GM19455 (cell line): ENCODE results near the gene CBY1.

Experiments used
- ATAC-seq: cut with Tn5 transposase; IDR thresholded peaks from one replicate; pipeline ENCODE4 v1.9.1; 2021; ENCODE audit not compliant: unreplicated experiment

CBY1 gene

GRCh38 chr22:38700270-38700788 is 43.9 kb downstream of the CBY1 start:
- peak; percentile 27 for ATAC-seq

DNA sequence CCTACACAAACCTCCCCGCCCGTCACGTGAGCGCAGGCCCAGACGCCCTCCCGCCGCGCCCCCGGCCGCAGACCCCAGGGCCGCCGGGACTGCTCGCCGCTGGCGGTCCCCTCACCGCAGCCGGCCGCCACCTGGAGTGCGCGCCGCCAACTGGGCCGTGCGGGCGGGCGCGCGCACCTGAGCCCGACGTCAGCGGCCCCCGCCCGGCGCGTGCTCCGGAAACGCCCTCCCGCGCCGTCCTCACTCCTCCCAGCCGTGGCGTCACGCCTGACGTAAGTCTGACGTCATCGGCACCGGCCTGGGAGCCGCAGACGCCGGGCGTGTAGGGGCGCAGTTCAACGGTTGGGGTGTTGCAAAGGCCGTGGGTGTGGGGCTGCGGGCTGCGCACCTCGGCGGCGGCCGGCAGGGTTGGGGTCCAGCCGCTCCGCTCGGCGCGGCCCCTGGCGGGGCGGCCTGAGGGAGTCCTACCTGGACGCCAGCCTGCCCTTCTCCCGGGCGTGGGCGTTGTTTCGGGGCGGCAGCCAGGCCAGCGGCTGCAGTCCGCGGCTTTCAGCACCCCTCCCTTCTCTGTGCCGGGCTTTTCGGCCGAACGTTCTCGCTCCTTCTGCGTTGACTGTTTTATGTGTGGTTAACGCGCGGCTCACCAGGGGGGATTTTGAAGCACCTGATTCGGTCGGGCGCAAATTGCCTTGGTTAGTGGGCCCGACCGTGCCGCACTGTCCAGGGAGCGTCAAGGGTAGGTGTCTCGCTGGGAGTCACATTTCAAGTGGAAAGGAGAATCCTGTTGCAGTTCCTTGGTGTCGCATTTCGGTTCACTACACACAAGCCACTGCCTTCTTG is 44.6 kb downstream of the CBY1 start, which contains the start of gene JOSD1:
Gene JOSD1 (minus strand): TSS at position 155 of the 840 bp plus-strand sequence. CDS start 956 bp downstream, outside the sequence.
- ATAC-seq, result peak; percentile 30

- ATAC-seq, result no peak
Observed at GRCh38 chr22:38704654-38705234, 48.3 kb downstream of the CBY1 start.

GRCh38 chr22:38705235-38706100 is 49.0 kb downstream of the CBY1 start, which contains the start of gene GTPBP1:
GTPBP1 (plus strand) TSS chr22:38705944; CDS start chr22:38705956, 12 bp downstream.
- ATAC-seq, result peak; percentile 65

- peak; percentile 2 for ATAC-seq
Observed at GRCh38 chr22:38706101-38706900, 49.9 kb downstream of the CBY1 start.

- no peak for ATAC-seq
Observed at GRCh38 chr22:38706901-38707195, 50.4 kb downstream of the CBY1 start.

DNA sequence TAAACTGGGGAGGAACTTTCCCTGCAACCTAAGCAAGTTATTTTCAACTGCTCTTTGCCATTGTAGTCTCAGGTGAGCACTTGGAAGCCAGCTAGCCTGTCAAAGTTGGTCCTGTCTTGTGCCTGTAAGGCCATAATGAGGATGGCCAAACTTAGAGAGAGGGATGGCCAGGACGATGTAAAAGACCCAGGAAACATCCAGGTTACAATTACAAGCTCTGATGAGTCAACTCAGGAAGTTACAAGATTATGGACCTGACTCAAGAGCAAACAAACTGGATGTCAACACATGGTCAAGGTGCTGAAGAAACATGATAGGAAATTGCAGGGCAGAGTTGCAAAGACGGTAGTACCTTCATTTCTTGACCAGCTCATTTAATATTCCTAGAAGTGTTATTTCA is 50.9 kb downstream of the CBY1 start:
- no peak for ATAC-seq

DNA sequence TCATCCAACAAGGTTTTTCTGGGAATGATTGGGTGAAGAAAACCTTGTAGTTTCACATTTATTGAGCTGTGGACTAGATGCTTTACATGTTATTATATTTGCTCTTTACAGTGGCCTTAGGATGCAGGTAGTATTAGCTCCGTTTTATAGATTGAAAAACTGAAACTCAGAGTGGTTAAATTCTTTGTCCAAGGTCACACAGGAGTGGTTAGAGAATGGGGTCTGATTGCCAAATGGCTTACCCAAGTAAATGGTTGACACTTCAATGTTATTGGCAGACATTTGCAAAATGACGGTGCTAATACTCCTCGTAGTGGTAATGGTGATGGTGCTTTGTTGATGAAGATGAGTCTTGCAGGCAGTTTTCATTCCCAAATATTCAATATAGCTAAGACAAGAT is 51.5 kb downstream of the CBY1 start:
- no peak for ATAC-seq

GRCh38 chr22:38709306-38709705 is 52.9 kb downstream of the CBY1 start:
- no peak for ATAC-seq

DNA sequence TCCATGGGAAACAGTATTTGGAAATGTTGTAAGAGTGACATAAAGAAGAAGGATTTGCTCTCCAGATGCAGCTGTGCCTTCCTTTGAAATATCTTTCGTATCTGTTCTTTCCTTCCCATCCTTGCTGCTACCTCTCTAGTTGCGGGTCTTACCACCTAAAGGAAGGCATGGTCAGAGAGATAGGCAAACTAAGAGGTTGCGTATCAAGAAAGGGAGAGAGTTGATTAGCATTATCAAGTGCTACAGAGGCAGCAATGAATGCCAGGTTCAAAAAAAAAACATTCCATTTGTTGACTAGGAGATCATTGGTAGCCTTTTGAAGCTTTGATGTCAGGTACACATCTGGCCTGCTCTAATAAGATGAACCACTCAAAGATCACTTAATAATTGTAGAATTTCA is 53.9 kb downstream of the CBY1 start:
- ATAC-seq, result no peak

GRCh38 chr22:38710866-38711265 is 54.4 kb downstream of the CBY1 start:
- ATAC-seq, result no peak

GRCh38 chr22:38712486-38713207 is 56.2 kb downstream of the CBY1 start:
- no peak for ATAC-seq

DNA sequence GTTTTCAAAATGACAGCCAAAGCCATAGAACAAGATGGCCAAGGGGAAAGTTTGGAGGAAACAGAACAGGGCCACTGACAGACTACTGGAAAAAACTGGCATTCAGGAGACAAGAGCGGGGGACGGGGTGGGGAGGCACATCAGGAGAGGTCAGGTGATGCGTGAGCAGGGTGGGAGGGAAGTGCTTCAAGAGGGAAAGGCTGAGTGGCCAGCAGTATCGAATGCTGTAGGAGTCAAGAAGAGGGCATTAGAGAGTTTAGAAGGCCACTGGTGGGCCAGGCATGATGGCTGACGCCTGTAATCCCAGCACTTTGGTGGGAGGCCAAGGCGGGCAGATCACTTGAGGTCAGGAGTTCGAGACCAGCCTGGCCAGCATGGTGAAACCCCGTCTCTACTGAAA is 57.5 kb downstream of the CBY1 start:
- no peak for ATAC-seq

- no peak for ATAC-seq
Observed at GRCh38 chr22:38715176-38715764, 58.8 kb downstream of the CBY1 start.

GRCh38 chr22:38715852-38716251 is 59.4 kb downstream of the CBY1 start:
- no peak for ATAC-seq

DNA sequence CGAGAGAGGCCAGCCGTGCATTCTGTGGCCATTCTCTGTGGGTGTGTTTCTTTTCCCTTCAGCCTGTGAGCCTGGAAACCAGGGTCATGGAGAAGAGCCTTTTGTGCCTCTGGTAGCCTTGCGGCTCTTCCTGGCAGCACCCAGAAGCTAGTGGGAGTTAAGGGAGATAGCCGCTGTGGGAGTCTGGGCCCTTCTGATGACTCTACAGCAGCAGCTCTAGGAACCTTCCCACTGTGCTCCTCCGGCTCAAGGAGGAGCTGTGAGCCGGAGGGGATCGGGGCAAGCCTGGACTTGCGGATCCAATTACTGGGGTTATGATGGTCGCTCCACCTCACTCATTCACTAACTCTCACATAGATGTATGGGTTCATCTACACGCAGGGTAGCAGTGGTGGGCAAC is 59.8 kb downstream of the CBY1 start:
- ATAC-seq, result no peak

DNA sequence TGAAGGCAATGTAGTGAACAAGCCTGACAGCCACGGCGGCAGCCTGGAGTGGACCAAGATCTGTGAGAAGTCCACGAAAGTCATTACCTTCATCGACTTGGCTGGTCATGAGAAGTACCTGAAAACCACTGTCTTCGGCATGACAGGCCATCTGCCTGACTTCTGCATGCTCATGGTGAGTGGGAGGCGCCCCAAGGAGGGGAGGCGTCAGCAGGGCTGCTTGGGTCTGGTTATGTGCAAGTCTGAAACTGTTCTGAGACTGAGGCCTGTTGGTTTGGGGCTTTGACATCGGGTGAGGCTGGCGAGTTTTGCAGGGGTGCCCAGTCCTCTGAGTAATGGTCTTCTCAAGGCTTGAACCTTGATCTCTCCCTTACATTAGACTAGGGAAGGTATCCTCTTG is 60.4 kb downstream of the CBY1 start:
- no peak for ATAC-seq

DNA sequence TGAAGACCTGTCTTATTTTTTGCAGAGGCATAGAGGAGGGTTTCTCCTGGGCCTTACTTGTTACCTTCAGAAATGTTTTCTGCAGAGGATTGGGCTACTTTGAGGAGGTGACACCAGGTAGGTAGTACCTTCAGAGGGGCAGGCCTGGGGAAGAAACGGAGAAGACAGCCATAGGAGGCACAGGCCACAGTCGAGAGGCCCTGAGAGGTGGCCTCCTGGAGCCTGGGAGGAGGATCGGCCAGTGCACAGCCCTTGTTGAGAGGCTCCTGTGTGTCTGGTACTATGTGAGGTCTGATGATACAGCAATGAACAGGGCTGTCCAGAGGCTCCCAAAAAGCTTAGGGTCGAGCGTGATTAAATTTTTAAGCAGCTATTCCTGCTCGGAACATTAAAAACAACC is 60.8 kb downstream of the CBY1 start:
- ATAC-seq, result no peak

- ATAC-seq, result no peak
Observed at GRCh38 chr22:38718414-38718813, 62.0 kb downstream of the CBY1 start.

- no peak for ATAC-seq
Observed at GRCh38 chr22:38719196-38719595, 62.8 kb downstream of the CBY1 start.
